Measurements from ENCODE around the gene KLRG1.

DNA sequence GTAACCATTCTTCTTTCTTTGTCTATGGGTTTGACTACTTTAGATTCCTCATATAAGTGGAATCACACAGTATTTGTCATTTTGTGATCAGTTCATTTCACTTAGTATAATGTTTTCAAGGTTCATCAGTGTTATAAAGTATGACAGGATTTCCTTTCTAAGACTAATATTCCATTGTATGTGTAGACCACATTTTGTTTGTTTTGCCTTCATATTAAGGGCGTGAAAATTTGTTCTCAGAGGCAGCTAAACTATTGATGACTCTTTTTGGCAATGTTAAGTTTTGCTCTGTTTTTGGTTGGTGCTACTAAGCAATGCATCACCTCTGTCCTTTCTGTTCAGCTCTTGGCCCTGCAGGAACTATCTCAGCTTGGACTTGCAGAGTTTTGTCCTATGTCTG is 1.7 kb upstream of the KLRG1 start:
- no peak for TF ChIP-seq POLR2A (IDR thresholded peaks at IDR 0.05)
- TF ChIP-seq, protein P1, sequence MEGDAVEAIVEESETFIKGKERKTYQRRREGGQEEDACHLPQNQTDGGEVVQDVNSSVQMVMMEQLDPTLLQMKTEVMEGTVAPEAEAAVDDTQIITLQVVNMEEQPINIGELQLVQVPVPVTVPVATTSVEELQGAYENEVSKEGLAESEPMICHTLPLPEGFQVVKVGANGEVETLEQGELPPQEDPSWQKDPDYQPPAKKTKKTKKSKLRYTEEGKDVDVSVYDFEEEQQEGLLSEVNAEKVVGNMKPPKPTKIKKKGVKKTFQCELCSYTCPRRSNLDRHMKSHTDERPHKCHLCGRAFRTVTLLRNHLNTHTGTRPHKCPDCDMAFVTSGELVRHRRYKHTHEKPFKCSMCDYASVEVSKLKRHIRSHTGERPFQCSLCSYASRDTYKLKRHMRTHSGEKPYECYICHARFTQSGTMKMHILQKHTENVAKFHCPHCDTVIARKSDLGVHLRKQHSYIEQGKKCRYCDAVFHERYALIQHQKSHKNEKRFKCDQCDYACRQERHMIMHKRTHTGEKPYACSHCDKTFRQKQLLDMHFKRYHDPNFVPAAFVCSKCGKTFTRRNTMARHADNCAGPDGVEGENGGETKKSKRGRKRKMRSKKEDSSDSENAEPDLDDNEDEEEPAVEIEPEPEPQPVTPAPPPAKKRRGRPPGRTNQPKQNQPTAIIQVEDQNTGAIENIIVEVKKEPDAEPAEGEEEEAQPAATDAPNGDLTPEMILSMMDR (IDR thresholded peaks at IDR 0.05): no peak
